Measurements from ENCODE around the gene CAMLG.
"Not testable (repeated sequence)": the region's sequence is repeated elsewhere in the genome, so short reads cannot be mapped to it uniquely, and the experiment has no call there.

Gene CAMLG

DNA sequence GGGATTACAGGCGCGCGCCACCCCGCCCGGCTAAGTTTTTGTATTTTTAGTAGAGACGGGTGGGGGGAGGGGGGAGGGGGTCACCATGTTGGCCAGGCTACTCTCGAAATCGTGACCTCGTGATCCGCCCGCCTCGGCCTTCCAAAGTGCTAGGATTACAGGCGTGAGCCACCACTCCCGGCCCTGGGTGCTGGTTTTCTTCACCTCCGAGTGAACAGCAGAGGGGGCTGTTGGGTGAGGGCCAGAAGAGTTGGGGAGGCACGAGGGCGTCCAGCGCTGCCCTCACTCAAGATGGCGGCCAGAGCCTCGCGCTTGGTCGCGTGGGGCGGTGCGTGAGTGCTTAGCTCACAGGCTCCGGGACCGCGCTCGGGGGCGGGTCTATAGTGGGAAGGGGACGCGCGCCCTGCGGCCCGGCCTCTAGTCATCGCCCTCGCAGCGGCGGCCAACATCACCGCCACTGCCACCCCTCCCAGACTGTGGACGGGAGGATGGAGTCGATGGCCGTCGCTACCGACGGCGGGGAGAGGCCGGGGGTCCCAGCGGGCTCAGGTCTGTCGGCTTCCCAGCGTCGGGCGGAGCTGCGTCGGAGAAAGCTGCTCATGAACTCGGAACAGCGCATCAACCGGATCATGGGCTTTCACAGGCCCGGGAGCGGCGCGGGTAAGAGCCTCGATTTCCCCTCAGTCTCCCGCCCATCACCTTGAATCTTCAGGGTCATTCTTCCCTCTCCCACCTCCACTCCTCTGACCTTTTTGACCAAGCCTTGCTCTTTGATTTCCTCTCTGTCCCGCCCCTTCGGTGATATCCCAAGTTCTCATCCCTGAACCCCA, at the start of gene CAMLG:
Gene CAMLG (plus strand): TSS at position 416 of the 830 bp plus-strand sequence. CDS start 73 bp downstream, at position 489.
- DNase-seq: peak; percentile 84

DNA sequence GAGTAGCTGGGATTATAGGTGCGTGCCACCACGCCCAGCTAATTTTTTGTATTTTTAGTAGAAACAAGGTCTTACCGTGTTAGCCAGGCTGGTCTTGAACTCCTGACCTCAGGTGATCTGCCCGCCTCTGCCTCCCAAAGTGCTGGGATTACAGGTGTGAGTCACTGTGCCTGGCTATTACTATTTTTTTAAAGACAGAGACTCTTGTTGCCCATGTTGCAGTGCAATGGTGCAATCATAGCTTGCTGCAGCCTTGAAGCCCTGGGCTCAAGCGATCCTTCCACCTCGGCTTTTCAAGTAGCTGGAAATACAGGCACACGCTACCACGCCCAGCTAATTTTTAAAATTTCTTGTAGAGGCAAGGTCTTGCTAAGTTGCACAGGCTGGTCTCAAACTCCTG, 48.2 kb upstream of the CAMLG start:
- not testable (repeated sequence) for DNase-seq

DNA sequence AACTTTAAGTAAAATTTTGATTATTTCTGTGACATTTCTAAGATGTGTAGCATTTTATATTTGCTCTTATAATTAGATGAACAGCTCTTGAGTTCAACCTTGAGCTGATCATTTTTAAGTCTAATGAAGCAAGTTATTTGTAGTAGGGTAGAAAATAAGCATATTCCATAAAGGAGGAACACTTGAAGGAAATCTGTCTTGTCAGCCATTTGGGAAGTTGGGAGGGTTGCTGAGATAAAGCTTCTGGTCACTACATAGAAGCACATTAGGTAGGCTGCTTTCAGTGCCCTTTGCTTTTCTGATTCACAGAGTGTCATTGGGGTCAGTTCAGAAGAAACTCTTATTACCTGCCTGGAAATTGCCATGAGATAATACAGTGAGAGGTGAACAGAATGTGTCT, 45.6 kb upstream of the CAMLG start:
- DNase-seq: no peak

DNA sequence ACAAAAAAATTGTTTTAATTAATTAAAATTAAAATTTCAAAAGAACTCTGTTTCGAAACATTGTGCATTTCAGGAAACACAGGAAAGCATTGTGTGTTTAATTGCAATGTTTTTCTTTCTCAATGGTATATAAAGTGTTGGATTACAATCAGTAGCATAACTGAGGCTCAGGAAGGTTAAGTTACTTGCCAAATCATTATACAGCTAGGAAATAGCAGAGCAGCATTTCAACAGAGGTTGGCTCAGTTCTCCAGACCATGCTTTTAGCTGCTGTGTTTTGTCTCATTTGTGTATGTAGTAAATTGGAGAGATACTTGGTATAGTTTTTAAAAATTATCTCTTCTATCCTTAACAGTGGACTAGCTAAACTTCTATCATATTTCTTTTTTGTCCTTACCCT, 30.0 kb upstream of the CAMLG start:
- DNase-seq: no peak

DNA sequence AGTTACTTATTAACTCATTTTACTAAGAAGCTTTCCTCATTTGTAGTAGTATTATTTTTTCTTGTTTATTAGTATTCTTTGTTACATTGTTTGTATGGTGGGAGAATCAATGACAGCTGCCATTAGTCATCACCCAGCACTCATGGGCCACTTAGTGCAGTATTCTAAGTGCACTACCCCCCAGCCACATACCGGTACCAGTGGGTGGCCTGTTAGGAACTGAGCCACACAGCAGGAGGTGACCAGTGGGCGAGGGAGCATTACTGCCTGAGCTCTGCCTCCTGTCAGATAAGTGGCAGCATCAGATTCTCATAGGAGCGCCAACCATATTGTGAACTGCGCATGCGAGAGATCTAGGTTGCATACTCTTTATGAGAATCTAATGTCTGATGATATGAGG, 24.2 kb upstream of the CAMLG start:
- no peak for DNase-seq

DNA sequence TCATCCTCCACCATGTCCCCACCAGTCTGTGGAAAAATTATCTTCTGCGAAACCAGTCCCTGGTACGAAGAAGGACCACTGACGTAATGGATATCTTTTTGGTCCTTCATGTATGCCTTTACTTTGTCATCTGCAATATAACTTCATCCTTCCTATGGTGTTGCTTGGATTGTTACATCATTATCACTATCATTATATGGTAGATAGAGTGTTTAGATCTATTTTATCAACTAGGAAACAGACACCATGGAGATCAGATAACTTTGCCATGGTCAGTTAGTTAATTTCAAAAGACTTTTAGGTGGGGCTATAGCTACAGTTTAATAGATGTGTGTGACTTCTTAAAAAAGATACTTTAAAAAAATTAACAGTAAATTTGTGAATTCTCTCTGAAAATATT, 23.8 kb upstream of the CAMLG start:
- no peak for DNase-seq

DNA sequence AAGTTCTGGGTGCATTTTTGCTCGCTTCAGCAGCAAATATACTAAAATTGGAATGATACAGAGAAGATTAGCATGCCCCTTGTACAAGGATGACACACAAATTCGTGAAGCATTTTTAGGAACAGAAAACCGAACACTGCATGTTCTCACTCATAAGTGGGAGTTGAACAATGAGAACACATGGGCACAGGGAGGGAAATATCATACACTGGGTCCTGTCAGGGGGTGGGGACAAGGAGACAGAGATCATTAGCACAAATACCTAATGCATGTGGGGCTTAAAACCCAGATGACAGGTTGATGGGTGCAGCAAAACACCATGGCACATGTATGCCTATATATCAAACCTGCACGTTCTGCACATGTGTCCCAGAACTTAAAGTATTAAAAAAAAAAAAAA, 22.9 kb upstream of the CAMLG start:
- not testable (repeated sequence) for DNase-seq

DNA sequence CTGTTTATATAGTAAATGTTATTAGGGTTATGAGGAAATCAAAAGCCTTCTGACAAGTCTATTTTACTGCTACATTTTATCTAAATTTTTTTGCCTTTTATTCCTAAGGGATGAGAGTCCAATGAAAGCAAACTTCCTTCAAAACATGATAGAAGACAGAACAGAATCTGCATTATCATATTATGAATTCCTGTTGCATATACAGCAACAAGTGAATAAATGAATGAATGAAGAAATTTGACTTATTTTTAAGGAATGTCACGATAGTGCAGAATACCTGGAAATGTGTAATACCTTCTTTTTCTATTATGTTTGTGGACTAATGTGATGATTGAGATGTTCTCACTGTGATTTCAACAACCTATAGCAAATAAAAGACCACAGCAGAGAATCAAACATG, 13.5 kb upstream of the CAMLG start:
- no peak for DNase-seq

DNA sequence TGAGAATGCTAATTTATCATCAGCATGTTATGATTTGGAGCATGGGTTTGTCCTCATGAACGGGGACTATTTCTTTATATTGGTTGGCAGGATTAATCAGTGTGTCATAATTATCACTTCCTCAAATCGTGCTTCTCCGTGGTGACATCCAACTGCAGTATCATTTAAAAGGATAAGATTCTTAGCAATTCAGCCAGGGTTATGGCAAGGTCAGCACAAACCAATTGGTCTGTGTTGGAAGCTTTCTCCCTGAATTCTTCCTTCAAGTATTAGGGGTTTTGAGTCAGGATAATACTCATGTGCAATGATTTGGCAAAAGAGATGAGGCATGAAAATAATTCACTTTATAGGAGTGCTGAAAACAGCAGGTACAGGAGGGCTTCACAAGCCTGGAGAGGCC, 5.5 kb upstream of the CAMLG start:
- no peak for DNase-seq

DNA sequence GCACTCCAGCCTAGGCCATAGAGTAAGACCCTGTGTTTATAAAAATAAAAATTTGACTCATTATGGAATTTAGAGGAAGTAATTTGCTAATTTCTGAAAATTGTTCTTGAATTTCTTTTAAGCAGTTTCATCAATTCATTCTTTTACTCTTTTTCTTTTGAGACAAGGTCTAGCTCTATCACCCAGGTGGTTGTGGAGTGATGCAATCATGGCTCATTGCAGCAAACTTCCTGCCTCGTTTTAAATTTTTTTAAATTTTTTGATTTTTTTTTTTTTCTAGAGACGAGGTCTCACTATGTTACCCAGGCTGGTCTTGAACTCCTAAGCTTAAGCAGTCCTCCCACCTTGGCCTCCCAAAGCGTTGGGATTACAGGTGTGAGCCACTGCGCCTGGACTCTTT, 3.1 kb upstream of the CAMLG start:
- no peak for DNase-seq

DNA sequence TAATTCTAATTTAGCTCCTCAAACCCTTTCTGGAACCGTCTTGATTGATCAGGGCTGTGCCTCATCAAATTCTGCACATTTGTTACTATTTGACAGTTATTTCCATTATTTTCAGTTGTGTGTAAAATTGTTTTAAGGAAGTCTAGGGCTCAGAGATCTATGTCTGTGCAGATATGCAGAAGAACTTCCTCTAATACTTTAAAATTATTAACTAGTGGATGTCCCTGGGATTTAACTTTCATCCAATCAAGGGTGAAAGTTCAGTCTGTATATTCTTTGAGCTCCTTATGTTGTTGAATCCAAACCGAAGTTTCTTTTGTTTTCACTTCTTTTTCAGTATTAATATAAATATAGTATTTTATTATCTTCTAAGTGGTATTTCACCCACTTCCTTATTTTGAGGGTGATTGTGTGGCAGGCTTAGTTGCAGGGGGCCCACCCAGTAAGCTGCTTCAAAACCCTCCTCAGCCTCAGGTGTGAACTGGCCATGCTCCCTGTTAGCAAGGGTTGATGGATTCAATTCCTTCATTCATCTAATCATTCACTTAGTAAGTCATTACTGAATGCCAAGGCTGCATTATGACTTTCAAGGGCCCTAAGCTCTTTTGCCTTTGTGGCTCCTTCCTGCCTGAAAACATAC, 2.1 kb upstream of the CAMLG start:
- no peak for DNase-seq

DNA sequence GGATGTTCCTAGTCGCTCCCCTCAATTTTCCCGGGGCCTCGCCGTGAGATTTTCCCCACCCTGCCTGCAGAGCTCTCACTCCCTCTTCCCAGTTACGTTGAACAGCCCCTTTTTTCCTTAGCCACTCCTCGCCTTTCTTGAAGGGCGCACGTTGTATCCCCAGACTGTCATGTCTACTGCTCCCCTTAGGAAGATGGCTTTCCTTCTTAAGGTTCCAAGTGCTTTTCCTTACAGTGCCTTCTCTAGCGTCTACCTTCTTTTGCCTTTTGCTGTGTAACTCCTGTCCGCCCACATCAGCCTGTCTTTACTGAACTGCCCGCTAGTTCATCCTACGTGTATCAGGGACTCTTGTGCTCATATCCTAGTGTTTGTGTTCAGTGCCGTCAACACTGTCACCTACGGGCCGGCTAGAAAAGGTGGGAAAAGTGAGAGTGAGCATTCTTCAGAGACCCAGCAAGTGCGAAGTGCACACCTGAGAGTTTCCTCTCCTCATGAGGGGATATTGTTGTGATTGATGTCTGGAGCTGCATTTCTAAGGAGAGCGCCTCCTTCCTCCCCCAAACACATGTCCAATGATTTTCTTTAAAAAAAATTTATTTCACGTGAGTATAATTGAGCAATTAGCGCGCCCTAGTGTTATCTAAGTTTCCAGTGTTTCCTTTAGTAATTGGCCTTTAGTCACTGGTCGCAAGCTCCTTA, 764 bp downstream of the CAMLG start:
- peak; percentile 44 for DNase-seq

DNA sequence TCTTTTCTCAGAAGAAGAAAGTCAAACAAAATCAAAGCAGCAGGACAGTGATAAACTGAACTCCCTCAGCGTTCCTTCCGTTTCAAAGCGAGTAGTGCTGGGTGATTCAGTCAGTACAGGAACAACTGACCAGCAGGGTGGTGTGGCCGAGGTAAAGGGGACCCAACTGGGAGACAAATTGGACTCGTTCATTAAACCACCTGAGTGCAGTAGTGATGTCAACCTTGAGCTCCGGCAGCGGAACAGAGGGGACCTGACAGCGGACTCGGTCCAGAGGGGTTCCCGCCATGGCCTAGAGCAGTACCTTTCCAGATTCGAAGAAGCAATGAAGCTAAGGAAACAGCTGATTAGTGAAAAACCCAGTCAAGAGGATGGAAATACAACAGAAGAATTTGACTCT, 2.7 kb downstream of the CAMLG start:
- DNase-seq: no peak

DNA sequence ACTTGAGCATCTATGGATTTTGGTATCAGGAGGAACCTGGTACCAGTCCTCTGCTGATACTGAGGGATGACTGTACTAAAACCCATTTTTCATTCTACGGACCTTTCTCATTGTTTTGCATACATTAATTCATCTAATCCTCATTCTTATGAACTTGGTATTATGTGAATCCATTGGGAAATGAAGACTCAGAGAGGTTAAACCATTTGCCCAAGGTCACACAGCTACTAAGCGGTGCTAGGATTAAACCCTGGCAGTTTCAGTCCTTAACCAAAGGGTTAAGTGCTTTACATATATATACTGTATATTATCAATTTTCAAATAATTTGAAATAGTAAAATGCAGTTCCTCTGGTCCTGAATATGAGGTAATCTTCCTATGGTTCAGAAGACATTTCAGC, 3.8 kb downstream of the CAMLG start:
- no peak for DNase-seq

DNA sequence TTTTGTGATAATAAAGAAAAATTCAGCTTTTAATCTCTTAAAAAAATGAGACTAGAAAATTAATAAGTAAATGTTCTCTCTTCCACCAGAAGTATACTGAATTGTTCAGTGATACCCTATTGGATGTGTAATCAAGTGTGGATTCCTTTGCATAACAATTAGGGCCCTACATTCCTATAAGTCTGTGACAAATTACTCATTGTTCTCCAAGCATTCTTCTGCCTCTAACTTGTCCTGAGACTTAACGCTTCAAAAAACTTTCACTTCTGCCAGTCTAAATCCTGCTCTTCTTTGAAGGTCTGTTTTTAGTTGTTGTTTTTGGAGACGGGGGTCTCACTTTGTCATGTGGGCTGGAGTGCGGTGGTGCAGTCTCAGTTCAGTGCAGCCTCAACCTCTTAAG, 11.1 kb downstream of the CAMLG start:
- no peak for DNase-seq

DNA sequence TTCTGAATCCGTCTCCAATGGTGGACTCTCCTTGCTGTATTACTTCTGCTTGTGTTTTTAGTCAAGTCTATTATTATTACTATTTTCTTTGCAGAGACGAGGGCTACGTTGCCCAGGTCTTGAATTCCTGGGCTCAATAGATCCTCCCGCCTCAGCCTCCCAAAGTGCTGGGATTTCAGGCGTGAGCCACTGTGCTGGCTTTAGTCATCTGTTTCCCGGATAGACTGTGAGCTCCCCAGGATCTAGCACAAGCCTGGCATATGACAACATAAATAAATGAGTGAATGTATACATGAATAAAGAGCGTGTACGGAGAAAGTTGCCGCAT, 19.8 kb downstream of the CAMLG start:
- DNase-seq: no peak

DNA sequence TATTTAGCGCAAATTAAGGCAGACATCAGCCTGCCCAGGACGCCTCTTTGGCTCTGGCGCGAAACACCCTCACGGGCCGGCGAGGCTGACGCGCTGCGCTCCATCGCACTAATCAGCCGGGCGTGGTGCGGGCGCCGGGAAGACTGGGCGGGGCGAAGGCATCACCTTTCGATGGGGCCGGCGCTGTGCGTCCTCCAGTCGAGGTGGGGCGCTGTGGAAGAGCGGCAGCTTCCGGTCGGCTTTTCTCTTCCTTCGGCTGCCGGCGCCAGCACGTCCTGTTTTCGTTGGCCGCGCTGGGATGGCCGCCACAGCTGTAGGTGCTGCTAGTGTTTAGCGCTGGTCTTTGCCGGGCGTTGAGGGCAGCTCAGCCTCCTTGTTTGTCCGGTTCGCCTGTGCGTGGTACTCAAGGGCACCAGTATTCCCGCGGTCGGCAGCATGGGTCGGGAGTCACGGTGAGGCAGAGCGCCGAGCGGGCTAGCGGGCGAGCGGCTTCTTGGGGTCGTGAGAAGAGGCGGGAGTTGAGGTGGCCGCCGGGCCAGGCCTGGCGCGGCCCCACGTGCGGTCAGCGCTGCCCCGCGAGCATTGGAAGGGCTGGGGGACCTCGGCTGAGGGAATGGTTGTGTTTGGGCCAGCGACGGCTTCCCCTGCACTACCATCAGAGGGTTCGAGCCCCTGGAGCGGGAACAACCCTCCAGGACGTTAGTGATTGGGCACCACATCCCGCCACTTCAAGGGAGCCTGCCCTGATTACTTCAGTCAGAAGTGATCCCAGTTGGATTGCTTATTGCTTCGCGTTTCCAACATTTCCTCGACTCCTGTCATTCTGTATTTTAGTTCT, 20.4 kb downstream of the CAMLG start, which contains the start of gene DDX46:
Gene DDX46 (plus strand): TSS at position 276 of the 838 bp plus-strand sequence. CDS start 160 bp downstream, at position 436.
- DNase-seq: peak; percentile 87

DNA sequence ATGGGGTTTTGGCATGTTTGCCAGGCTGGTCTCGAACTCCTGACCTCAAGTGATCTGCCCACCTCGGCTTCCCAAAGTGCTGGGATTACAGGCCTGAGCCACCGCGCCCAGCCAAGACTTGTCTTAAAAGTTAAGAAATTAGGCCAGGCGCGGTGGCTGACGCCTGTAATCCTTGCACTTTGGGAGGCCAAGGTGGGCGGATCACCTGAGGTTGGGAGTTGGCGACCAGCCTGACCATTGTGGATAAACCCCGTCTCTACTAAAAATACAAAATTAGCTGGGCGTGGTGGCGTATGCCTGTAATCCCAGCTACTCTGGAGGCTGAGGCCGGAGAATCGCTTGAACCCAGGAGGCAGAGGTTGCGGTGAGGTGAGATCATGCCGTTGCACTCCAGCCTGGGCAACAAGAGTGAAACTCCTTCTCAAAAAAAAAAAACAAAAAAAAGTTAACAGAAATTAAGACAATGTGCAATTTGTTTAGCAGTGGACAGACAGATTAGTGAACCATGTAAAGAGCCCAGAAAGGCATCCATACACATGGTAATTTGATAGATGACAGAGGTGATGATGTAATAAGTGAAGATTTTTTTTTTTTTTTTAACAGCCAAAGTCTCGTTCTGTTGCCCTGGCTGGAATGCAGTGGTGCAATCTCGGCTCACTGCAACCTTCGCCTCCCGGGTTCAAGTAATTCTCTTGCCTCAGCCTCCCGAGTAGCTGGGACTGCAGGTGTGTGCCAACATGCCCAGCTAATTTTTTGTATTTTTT, 29.4 kb downstream of the CAMLG start:
- DNase-seq: not testable (repeated sequence)

DNA sequence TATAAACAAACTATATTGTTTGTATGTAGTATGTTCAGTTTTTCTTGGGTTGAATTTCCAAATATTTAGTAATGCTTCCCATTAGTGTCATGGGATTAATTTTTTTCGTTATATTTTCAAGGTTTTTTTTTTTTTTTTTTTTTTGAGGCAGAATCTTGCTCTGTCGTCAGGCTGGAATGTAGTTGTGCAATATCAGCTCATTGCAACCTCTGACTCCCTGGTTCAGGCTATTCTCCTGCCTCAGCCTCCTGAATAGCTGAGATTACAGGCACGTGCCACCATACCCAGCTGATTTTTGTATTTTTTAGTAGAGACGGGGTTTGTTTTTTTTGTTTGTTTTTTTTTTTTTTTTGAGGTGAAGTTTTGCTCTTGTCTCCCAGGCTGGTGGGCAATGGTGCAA, 30.9 kb downstream of the CAMLG start:
- no peak for DNase-seq

DNA sequence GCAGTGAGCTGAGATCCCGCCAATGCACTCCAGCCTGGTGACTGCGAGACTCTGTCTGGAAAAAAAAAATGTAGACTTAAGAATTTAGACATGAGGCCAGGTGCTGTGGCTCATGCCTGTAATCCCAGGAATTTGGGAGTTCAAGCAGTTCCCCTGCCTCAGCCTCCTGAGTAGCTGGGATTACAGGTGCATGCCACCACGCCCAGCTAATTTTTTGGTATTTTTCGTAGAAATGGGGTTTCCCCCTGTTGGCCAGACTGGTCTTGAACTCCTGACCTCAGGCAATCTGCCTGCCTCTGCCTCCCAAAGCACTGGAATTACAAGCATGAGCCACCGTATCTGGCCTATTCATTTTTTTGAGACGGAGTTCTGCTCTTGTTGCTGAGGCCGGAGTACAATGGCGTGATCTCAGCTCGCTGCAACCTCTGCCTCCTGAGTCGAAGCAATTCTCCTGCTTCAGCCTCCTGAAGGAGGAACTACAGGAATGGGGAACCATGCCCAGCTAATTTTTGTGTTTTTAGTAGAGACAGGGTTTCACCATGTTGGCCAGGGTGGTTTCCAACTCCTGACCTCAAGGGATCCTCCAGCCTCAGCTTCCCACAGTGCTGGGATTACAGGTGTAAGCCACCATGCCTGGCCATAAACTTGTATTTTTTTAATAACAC, 34.2 kb downstream of the CAMLG start:
- DNase-seq: no peak

DNA sequence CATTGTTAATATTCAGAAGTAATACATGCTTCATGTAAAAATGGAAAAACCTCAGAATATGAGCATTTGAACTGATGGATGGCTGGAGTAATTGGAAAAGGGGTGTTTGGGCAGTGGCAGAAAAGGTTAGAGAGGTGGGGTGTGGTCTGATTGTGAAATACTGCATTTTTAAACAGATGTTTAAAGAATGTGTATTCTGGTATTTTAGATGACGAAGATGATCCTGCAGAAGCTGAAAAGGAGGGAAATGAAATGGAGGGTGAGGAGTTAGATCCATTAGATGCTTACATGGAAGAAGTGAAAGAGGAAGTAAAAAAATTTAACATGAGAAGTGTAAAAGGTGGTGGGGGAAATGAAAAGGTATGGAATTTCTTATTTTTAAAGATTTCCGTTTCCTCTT, 39.0 kb downstream of the CAMLG start:
- no peak for DNase-seq

All from DMS 273 treated with DMSO at 0.1 percent for 48 hours (cell line).